Inflammatory macrophage (primary cell): ENCODE results near the gene ANO4.
"Not testable (repeated sequence)": the region's sequence is repeated elsewhere in the genome, so short reads cannot be mapped to it uniquely, and the experiment has no call there.

Source experiments
- DNase-seq, 2 donors: peaks; one replicate each; pipeline ENCODE4 v3.0.0-alpha.2; 2020 to 2022

ANO4 gene

DNA sequence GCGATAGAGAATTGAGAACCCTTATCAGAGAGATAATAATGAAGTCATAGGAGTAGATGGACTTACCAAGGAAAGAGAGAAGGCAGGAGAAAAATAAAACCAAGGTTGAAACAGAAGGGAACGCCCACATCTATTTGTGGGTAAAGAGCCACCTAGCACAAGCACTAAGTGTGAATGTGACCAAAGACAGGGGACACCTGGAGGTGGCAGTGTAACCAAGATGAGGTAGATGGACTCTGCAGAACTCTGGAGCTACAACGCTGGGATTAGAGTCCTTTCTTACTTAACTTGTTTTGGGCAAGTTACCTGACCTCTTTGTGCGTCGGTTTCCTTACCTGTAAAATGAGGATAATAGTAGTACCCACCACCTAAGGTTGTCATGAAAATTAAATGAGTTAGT lies 313.6 kb downstream of the ANO4 start:
- no peak for DNase-seq

DNA sequence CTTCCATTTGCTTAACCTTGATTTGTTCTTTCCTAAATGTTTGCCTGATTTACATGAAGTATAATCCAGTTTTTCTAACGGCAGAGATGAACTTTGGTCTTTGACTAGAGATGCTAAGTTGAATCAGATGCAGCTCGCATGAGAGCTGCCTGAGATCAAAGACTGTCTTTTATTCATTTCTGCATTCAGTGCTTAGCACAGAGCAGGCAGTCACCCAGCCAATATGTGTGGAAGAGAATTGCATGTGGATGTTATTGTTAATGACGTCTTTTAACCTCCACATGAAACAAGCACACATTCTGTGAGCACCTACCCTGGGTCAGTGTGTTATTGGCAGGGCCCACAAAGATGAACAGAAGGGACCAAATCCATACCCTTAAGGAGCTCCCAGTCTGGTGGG lies 316.3 kb downstream of the ANO4 start:
- no peak for DNase-seq

GRCh38 chr12:101111441-101111840 lies 316.9 kb downstream of the ANO4 start:
- no peak for DNase-seq

DNA sequence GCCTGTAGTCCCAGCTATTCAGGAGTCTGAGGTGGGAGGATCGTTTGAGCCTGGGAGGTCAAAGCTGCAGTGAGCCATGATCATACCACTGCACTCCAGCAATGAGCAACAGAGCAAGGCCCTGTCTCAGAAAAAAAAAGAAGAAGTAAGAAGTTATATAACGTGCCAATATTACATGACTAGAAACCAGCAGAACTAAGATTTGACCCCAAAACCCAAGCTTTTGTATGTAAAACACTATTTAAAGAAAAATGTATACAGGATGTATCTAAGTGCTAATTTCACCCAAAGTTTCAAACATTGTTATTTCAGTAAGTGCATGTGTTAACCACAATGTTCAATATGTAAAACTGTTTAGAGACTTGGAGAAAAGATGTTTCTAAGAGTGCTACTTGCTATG lies 320.8 kb downstream of the ANO4 start:
- no peak for DNase-seq

- no peak for DNase-seq
These were observed 322.3 kb downstream of the ANO4 start for GRCh38 chr12:101116911-101117310.

- DNase-seq = no peak
These were observed 323.3 kb downstream of the ANO4 start for GRCh38 chr12:101117842-101118241.

DNA sequence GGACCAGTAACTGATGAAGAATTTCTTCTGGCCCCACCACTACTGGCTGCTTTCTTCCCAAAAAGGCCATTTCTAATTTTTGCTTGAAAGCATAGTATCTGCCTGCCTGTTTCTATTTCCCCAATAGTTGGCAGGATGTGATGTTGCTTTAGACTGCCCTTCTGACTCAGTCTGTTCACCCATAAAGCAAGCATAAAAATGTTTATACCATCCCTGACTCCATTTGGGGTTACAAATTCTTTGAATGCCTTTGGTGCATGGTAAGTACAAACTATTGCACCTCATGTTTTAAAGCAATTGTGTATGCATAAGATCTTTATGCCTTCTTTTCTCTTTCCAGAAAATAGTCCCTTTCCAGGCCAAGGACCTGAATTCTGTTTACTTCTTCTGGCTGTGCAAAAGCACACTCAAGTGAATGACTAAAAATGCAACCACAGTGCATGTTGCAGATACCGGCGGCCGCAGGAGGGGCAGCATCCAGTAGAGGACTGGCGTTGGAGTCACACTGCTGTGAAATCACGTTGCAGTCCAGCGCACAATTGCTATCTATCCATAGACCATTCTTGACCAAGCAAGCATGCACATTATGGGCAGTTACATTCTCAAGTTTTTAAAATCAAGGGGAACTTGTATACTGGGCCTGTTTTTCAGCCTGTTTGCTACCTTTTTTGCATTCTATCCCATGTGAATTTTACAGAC lies 333.1 kb downstream of the ANO4 start:
- DNase-seq = no peak

- not testable (repeated sequence) for DNase-seq
These were observed 351.3 kb downstream of the ANO4 start for GRCh38 chr12:101145777-101146431.

DNA sequence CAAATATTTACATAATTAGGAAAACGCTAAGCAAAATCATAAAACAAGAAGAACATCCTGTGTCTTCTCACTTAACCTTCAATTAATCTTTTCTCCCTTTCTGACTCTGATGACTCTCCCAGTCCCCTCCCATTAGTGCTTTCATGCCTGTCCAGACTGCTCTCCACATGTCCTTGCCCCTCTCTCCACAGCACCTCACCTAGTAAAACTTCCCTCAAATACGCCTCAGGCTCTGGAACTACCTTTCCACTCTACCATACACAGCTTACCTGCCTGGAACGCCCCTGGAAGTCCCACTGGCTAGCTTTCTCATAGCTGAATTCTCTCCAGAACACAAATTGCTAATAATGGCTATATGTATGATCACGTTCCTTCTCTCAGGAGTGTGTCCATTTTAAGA lies 370.7 kb downstream of the ANO4 start:
- DNase-seq = no peak

DNA sequence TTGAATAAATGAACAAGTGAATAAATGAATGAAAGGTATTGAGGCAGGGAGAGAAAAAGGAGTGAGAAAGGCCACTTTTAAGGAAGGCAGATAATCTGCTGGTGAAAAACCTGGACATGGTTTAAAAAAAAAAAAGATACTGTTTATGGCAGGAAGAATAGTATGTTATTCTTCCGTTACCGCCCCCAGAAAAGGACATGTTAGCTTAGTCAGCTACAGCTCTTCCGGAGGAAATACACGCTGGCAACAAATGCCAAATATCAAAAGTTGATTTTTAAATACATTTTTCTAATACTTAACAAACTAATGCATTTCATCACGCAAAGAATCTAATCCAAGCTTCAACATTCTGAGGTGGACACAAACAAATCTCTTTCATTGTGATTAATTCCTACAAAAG lies 372.3 kb downstream of the ANO4 start:
- DNase-seq = no peak

- no peak for DNase-seq
These were observed 373.4 kb downstream of the ANO4 start for GRCh38 chr12:101168001-101168400.

DNA sequence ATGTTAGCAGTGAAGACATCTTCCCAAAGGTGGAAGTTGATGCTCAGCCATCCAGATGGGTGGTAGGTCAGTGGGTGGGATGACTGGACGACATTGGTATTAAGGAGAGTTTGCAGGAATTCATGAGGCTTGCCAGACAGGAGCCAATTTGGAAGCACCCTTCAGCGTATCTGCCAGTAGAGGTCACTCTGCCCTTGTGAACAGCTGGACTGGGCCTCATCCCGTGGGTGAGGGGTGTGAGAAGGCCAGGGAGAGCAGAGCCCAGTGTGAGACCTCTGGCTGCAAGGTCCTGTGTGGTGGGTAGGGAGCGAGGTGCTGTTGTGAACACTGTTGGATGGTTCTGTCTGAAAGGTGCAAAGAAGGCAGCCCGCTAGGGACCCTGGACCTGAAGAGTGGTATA lies 377.7 kb downstream of the ANO4 start:
- DNase-seq = no peak

GRCh38 chr12:101173197-101173749 lies 378.7 kb downstream of the ANO4 start:
- no peak for DNase-seq

DNA sequence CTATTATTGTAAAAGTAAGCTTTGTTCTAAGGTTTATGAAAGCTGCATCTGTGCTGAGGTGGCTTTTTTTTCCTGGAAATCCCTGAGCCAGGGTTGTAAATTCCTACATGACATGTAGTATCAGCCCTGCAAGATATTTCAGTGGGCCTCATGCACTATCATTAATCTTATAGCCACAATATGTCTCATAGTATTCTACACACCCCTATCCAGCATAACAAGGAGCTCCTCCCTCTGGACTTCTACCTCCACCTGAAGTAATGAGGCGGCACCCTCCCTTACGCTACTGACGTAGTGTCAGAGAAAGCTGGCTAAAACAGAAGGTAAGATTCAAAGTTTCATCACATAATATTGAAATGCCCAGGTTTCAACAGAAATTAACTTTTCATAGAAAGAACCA lies 380.0 kb downstream of the ANO4 start:
- no peak for DNase-seq
